HL-60 (cell line): ENCODE data around the gene SMYD2.

ENCODE experiments used
- DNase-seq, 2 experiments: peaks; one replicate each; pipeline ENCODE4 v3.0.0-alpha.2; 2010 to 2020; ENCODE audit warnings: low read depth in 1 of 2, low spot score in 1 of 2
- H3K27ac ChIP-seq: fragments of 250-450 bp; sonication (Bioruptor Pico); replicated peaks from 2 replicates; pipeline ENCODE4 v1.5.1; 2020; ENCODE audit warnings: mild to moderate bottlenecking, moderate library complexity
- H3K27me3 ChIP-seq: fragments of 250-450 bp; sonication (Bioruptor Pico); 2 replicates; pipeline ENCODE4 v1.5.1; 2021; ENCODE audit warnings: mild to moderate bottlenecking, moderate library complexity; ENCODE audit not compliant: insufficient read depth, poor library complexity, severe bottlenecking
- H3K4me3 ChIP-seq: replicated peaks from 2 replicates; pipeline ENCODE4 v1.5.1; 2011; ENCODE audit warnings: mild to moderate bottlenecking, control low read depth, low read length; ENCODE audit not compliant: insufficient read depth
- GABPA ChIP-seq: IDR thresholded peaks from 2 replicates; pipeline ENCODE4 v1.6.1; 2012; ENCODE audit warnings: low read depth
- POLR2AphosphoS5 ChIP-seq: IDR thresholded peaks from 2 replicates; pipeline ENCODE4 v1.6.1; 2012; ENCODE audit warnings: low read depth
- SPI1 ChIP-seq: IDR thresholded peaks from 2 replicates; pipeline ENCODE4 v1.6.1; 2012; ENCODE audit warnings: low read depth, mild to moderate bottlenecking, borderline replicate concordance
- TF ChIP-seq, protein P1 (sequence below): IDR thresholded peaks from 2 replicates; pipeline ENCODE4 v1.6.1; 2012; ENCODE audit warnings: low read depth; ENCODE audit not compliant: insufficient replicate concordance
- TF ChIP-seq, protein P2 (sequence below): IDR thresholded peaks from one replicate; pipeline ENCODE4 v1.5.1; 2011; ENCODE audit warnings: low read length, control low read depth, inconsistent platforms; ENCODE audit not compliant: insufficient read depth

The SMYD2 gene

GRCh38 chr1:214330222-214330621 is 49.3 kb downstream of the SMYD2 start:
- DNase-seq, result no peak
- Histone ChIP-seq H3K27me3 (no peaks in the 10 kb centered on the region), H3K27ac (no peak overlapping the region), H3K4me3 (no peak overlapping the region)
- TF ChIP-seq, protein P1, sequence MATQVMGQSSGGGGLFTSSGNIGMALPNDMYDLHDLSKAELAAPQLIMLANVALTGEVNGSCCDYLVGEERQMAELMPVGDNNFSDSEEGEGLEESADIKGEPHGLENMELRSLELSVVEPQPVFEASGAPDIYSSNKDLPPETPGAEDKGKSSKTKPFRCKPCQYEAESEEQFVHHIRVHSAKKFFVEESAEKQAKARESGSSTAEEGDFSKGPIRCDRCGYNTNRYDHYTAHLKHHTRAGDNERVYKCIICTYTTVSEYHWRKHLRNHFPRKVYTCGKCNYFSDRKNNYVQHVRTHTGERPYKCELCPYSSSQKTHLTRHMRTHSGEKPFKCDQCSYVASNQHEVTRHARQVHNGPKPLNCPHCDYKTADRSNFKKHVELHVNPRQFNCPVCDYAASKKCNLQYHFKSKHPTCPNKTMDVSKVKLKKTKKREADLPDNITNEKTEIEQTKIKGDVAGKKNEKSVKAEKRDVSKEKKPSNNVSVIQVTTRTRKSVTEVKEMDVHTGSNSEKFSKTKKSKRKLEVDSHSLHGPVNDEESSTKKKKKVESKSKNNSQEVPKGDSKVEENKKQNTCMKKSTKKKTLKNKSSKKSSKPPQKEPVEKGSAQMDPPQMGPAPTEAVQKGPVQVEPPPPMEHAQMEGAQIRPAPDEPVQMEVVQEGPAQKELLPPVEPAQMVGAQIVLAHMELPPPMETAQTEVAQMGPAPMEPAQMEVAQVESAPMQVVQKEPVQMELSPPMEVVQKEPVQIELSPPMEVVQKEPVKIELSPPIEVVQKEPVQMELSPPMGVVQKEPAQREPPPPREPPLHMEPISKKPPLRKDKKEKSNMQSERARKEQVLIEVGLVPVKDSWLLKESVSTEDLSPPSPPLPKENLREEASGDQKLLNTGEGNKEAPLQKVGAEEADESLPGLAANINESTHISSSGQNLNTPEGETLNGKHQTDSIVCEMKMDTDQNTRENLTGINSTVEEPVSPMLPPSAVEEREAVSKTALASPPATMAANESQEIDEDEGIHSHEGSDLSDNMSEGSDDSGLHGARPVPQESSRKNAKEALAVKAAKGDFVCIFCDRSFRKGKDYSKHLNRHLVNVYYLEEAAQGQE, result no peak
- TF ChIP-seq POLR2AphosphoS5 (no peak), GABPA (no peak), SPI1 (no peak)
- TF ChIP-seq, protein P2, sequence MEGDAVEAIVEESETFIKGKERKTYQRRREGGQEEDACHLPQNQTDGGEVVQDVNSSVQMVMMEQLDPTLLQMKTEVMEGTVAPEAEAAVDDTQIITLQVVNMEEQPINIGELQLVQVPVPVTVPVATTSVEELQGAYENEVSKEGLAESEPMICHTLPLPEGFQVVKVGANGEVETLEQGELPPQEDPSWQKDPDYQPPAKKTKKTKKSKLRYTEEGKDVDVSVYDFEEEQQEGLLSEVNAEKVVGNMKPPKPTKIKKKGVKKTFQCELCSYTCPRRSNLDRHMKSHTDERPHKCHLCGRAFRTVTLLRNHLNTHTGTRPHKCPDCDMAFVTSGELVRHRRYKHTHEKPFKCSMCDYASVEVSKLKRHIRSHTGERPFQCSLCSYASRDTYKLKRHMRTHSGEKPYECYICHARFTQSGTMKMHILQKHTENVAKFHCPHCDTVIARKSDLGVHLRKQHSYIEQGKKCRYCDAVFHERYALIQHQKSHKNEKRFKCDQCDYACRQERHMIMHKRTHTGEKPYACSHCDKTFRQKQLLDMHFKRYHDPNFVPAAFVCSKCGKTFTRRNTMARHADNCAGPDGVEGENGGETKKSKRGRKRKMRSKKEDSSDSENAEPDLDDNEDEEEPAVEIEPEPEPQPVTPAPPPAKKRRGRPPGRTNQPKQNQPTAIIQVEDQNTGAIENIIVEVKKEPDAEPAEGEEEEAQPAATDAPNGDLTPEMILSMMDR, result no peak

GRCh38 chr1:214330715-214331114 is 49.8 kb downstream of the SMYD2 start:
- H3K27me3 ChIP-seq, result no peaks in the 10 kb centered on the region
- DNase-seq, result no peak
- TF ChIP-seq, protein P2, result no peak
- TF ChIP-seq GABPA (no peak), POLR2AphosphoS5 (no peak), SPI1 (no peak)
- TF ChIP-seq, protein P1, result no peak
- H3K4me3 ChIP-seq, result no peak overlapping the region
- H3K27ac ChIP-seq, result no peak overlapping the region

DNA sequence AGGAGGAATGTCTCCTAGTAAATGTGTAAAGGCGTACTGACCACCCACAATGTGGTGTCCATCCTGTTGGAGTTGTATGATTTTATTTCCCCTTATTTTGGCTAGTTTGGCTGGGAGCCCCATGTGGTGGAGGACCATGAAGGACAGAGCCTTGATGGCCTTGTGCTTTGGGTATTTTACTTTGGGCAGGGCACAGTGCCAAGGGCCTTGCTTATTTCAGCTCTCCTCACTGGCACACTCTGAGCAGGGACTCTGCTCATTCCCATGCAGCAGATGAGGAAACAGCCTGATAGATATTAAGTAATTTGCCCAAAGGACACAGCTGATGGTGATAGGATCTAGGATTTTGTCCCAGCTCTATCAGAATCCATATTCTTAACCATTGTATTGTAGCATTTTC is 50.2 kb downstream of the SMYD2 start:
- H3K27ac ChIP-seq, result no peak overlapping the region
- no peak for DNase-seq
- no peak overlapping the region for H3K4me3 ChIP-seq
- H3K27me3 ChIP-seq, result no peaks in the 10 kb centered on the region
- TF ChIP-seq POLR2AphosphoS5 (no peak), SPI1 (no peak), GABPA (no peak)
- TF ChIP-seq, protein P2, result no peak
- TF ChIP-seq, protein P1, result no peak
